Muscle layer of duodenum (tissue), 2 donors: ENCODE measurements around the gene MOSPD3.

Experiments
- H3K27ac ChIP-seq: one replicate; pipeline ENCODE4 v1.7.0; 2013; ENCODE audit warnings: mild to moderate bottlenecking, low read length
- H3K27me3 ChIP-seq: one replicate; pipeline ENCODE4 v1.7.0; 2013; ENCODE audit warnings: low read depth, mild to moderate bottlenecking, control low read depth, low read length
- H3K36me3 ChIP-seq, 2 donors: one replicate each; pipeline ENCODE4 v1.7.0; 2013; ENCODE audit warnings: low read length in 2 of 2, control low read depth in 1 of 2, mild to moderate bottlenecking in 1 of 2; ENCODE audit not compliant: insufficient read depth in 2 of 2, control insufficient read depth in 1 of 2
- H3K4me1 ChIP-seq, 2 donors: one replicate each; pipeline ENCODE4 v1.7.0; 2013; ENCODE audit warnings: low read length in 2 of 2, mild to moderate bottlenecking in 2 of 2, control low read depth in 1 of 2, moderate library complexity in 1 of 2; ENCODE audit not compliant: insufficient read depth in 2 of 2, control insufficient read depth in 1 of 2
- H3K4me3 ChIP-seq, 2 donors: one replicate each; pipeline ENCODE4 v1.7.0; 2013; ENCODE audit warnings: low read length in 2 of 2, low read depth in 1 of 2, mild to moderate bottlenecking in 1 of 2
- H3K9me3 ChIP-seq, 2 donors: one replicate each; pipeline ENCODE4 v1.7.0; 2013; ENCODE audit warnings: low read length in 2 of 2, control low read depth in 1 of 2, mild to moderate bottlenecking in 1 of 2; ENCODE audit not compliant: control insufficient read depth in 1 of 2
- donor health status: healthy.

The MOSPD3 gene

DNA sequence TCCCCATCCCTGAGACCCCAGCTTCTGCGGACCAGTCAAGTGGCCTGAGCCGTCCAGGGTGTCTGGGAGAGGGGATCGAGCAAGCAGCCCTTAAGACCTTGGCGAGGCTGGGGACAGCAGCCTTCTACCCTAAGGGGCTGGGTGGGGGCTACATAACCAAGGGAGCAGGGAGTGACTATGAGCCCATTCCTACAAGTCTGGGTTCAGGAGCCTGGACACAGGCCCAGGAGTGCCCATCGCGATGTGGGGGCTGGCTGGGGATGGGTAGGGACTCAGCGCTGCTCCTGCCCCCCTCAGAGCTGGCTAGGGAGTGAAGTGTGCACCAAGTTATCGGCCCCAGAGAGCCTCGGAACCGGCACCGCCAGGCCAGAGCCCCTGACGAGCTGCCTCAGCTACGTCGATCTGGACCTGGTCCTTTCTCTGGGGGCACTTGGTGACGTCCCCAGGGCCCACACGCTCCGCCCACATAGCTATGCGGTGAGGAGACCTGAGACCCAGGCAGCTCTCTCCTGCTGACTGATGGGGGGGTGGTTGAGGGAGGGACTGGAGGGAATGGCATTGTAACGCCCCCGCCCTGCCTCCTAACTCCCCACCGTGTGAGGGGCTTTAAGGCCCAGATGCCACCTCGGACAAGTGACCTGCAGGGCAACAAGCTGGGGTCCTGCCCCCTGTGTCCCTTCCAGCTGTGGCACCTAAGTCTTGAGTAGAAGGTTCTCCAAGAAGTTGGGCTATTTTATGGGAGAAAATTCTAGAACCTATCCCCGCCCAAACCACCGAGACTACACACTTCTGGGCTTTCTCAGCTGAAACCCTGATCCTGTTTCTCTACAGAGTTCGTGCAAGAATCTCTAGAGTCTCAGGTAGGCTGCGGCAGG, 41.1 kb upstream of the MOSPD3 start:
- no peaks in the 10 kb centered on the region for H3K9me3 ChIP-seq
- no peak overlapping the region for H3K4me3 ChIP-seq
- H3K27me3 ChIP-seq, result no peaks in the 10 kb centered on the region
- H3K27ac ChIP-seq, result no peak overlapping the region
- H3K36me3 ChIP-seq, result peaks cover 0 to 25% of the 10 kb centered on the region in 2 donors
- peaks cover 0 to 21% of the 10 kb centered on the region in 2 donors for H3K4me1 ChIP-seq

DNA sequence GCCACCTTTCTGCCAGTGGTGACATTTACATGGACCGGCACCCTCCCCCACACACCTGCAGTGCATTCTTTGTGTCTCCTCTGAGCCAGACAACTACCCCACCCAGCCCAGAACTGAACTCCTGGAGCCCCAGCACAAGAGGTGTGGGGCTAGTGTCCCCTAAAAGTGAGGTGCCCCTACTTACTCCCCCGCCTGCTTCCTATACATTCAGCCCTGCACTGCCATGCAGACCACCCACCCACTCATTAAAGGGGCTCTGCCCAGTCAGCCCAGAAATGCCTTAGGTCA, 40.6 kb upstream of the MOSPD3 start:
- Histone ChIP-seq H3K27me3 (no peaks in the 10 kb centered on the region), H3K36me3 (peaks cover 4 to 31% of the 10 kb centered on the region in 2 donors), H3K4me1 (peaks cover 0 to 21% of the 10 kb centered on the region in 2 donors), H3K9me3 (no peaks in the 10 kb centered on the region), H3K4me3 (no peak overlapping the region), H3K27ac (no peak overlapping the region)

DNA sequence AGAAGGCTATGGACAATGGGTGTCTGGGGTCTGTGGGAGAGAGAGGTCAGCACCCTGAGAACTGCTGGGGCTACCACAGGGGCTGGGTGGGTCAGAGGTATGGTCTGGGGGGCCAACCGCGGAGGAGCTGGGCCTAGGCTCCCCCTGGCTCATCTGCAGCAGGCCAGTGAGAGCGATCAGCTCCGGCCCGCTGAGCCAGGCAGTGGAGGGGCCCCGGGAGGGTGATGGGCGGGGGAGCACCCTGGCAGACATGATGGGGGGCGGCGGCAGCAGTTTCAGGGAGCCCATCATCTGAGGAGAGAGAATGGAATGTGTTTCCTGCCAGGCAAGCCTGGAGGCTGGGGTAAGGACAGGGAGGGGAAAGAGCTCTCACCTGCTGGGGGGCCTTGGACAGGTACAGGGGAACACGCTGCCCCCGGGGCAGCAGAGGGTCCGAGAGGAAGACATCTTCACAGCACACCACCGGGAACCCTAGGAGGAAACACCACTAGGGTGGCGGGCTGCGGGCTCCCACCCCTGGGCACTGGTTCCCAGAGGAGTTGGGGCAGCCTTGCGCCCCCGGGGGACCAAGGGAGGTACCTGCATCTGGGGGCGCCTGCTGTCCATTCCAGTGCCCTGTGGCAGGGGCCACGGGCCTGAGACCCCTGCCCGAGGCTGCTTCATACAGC, 39.9 kb upstream of the MOSPD3 start:
- Histone ChIP-seq H3K4me1 (peaks cover 0 to 21% of the 10 kb centered on the region in 2 donors), H3K27ac (no peak overlapping the region), H3K27me3 (no peaks in the 10 kb centered on the region), H3K9me3 (no peaks in the 10 kb centered on the region), H3K4me3 (no peak overlapping the region), H3K36me3 (peaks cover 4 to 37% of the 10 kb centered on the region in 2 donors)

DNA sequence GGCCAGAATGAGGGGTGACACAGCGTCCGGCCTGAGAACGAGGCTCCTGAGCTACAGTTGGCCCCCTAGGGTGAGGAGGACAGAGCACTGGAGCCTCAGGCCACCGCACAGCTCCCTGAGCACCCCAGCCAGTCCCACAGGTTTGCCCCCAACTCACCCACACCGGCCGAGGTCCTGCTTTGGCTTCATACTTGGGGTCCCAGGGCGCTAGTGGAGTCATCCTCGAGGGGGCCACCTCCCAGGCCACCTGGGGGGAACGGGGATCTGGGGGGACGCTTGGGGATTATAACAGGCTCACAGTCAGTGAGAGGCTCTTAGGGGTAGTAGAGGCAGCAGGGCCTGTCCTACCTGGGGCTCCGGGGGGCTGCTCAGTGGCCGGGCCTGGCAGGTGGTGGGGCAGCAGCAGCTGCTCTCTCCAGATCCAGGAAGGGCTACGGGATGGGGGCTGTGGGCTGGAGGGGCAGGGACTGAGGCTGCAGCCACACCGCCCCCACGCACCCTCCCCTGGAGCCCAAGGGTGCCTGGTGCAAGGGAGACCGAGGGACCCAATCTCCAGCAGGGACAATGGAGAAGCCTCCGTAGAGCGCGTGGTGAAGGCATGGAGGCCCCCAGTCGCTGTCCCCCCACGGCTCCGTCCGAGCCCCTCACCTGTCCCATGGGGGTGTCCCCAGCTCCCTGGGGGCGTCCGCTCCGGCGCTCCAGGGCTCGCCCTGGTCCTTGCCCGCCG, 39.2 kb upstream of the MOSPD3 start:
- H3K27me3 ChIP-seq, result no peaks in the 10 kb centered on the region
- H3K36me3 ChIP-seq, result peaks cover 10 to 44% of the 10 kb centered on the region in 2 donors
- peaks cover 0 to 21% of the 10 kb centered on the region in 2 donors for H3K4me1 ChIP-seq
- H3K27ac ChIP-seq, result no peak overlapping the region
- H3K9me3 ChIP-seq, result no peaks in the 10 kb centered on the region
- H3K4me3 ChIP-seq, result no peak overlapping the region

DNA sequence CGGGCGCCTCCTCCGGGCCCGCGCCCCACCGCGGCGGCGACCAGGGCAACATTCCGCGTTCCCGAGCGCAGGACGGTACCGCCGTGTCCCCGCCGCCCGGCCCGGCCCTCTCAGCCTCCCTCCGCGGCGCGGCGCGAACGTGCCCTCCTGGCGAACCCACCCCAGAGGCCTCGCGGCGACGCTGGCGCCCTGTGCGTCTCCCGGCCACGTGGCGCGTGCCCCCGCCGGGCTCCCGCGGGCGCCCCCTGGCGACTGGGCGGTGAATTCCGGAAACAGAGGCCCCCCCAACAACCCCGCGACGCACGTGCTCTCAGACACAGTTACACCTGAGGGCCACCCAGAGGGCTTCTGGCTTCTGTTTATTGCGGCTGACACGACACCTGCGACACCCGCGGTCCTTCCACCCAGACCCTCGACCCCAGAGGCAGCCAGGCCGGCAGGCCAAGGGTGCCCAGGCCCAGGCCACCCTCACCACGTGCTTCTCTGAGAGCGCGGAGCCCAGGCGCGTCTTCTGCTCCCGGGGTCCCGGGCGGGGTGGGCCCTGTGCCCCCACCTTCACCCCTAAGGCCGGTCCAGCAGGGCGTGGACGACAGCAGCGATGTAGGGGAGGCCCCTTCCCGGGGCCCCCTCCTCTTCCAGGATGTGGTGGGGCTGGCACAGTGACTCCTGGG, 38.5 kb upstream of the MOSPD3 start, which contains the start of gene SAP25:
Gene SAP25 (minus strand): TSS at position 210 of the 671 bp plus-strand sequence. CDS start 158 bp downstream, at position 52.
- no peak within 1 kb of the TSS for H3K27ac ChIP-seq
- no peaks in the 10 kb centered on the region for H3K9me3 ChIP-seq
- H3K4me1 ChIP-seq, result peaks cover 0 to 21% of the 10 kb centered on the region in 2 donors
- peaks cover 12 to 51% of the 10 kb centered on the region in 2 donors for H3K36me3 ChIP-seq
- no peaks in the 10 kb centered on the region for H3K27me3 ChIP-seq
- no peak within 1 kb of the TSS for H3K4me3 ChIP-seq

DNA sequence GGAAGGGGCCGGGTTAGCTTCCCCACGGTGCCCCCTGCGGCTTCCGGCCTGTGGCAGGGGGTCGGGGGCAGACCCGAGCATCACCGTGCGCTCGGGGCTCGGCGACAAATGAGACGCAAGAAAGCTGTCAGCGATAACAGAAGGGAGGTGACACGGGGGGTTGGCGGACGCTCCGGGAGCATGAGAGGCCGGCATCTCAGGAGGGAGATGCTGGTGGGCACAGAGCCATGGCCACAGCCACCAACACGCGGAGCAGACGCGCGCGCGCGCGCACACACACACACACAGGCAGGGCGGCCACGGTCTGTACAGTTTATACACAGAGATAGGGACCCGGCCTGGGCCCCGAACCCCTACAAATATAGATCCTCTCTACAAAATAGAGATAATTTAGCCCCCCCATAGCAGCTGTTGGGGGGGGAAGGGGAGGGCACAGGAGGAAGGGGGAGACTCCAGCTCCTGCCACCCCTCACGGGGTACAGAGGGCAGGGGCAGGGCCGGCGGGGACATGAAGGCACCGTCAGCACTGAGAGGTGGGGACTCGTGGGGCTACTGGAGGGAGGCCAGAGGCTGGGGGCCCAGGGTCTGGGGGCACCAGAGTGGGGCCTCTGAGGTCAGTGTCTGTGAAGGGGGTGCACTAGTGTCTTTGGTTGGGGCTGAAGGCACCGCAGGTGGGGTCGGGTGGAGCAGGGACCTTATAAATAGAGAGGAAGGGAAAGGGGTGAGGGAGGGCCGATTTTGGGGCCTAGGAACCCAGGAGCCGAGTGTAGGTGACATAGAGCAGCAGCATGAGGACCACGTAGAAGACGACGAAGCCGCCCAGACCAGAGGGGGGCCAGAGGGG, 37.8 kb upstream of the MOSPD3 start:
- H3K9me3 ChIP-seq, result no peaks in the 10 kb centered on the region
- H3K27me3 ChIP-seq, result no peaks in the 10 kb centered on the region
- no peak overlapping the region for H3K4me3 ChIP-seq
- no peak overlapping the region for H3K27ac ChIP-seq
- H3K4me1 ChIP-seq, result peaks cover 0 to 17% of the 10 kb centered on the region in 2 donors
- peaks cover 16 to 59% of the 10 kb centered on the region in 2 donors for H3K36me3 ChIP-seq

DNA sequence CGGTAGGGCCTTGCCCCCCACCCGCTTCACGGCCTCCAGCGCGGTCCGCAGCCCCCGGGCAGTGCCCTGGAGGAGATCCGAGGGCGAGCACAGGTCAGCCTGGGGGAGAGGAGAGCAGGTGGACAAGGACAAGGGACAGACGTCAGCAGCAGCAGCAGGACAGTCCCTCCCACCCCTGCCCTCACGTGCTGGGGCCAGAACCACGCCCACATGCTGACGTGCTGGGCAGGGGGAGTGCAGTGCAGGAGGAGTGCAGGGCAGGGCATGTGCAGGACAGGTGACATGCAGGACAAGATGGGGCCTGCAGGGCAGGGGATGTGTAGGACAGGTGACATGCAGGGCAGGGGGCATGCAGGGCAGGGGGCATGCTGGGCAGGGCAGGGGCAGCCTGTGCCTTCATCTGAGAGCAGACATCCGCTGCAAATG, 37.1 kb upstream of the MOSPD3 start:
- H3K36me3 ChIP-seq, result peaks cover 23 to 65% of the 10 kb centered on the region in 2 donors
- no peak overlapping the region for H3K4me3 ChIP-seq
- no peaks in the 10 kb centered on the region for H3K27me3 ChIP-seq
- no peak overlapping the region for H3K27ac ChIP-seq
- H3K9me3 ChIP-seq, result no peaks in the 10 kb centered on the region
- peaks cover 0 to 11% of the 10 kb centered on the region in 2 donors for H3K4me1 ChIP-seq

DNA sequence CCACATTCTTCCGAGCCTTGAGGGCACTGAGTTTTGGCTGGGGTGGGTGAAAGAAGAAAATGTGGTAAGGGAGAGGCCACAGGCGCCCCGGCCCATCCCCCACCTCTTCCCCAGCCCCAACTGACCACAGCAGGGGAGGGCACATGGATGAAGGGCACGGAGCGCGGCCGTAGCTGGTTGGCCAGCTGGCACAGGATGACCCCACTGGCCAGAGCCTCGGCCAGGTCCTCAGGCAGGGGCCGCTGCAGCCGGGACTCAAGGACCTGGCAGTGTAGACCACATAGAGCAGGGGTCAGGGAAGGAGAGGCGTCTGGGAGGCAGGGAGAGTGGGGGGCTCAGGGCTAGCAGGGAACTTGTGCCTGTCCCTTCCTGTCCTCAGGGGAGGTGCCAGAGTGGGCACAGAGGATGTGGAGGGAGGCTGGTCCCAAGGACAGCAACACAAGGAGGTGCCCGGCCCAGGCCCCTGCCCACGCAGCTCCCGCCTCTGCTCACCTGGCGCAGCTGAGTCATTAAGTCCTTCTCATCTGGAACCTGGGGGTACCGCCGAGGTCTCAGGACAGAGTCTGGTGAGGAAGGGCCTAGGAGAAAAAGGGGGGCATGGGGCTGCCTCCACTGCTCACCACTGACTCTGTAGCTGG, 36.5 kb upstream of the MOSPD3 start:
- Histone ChIP-seq H3K27me3 (no peaks in the 10 kb centered on the region), H3K4me3 (no peak overlapping the region), H3K36me3 (peaks cover 29 to 68% of the 10 kb centered on the region in 2 donors), H3K27ac (no peak overlapping the region), H3K9me3 (no peaks in the 10 kb centered on the region), H3K4me1 (peaks cover 0 to 4% of the 10 kb centered on the region in 2 donors)

DNA sequence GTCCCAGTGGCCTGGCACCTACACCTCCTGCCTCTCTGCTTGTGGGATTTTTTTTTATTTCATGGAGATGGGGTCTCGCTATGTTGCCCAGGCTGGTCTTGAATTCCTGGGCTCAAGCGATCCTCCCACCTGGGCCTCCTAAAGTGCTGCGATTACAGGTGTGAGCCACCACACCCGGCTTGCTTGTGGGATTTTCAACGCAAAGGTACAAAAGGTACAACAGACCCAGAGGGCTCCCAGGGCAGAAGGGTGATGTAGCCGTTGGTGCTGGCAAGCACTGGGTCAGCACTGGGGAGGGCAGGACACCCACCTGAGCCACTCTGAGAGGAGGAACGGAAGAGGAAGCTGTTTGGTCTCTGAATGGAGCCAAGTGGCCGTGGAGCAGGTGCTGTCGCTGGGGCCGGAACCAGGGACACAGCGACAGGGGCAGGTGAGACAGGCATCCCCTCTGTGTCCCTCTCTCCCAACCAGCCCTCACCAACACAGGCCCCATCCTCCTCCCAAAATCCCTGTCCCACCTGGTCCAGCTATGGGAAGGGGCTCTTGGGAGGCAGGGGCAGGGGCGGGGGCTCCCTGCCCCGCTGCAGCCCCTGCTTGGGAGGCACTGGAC, 35.9 kb upstream of the MOSPD3 start:
- H3K4me3 ChIP-seq, result no peak overlapping the region
- peaks cover 34 to 74% of the 10 kb centered on the region in 2 donors for H3K36me3 ChIP-seq
- H3K27ac ChIP-seq, result no peak overlapping the region
- H3K27me3 ChIP-seq, result no peaks in the 10 kb centered on the region
- no peaks in the 10 kb centered on the region for H3K9me3 ChIP-seq
- H3K4me1 ChIP-seq, result no peaks in the 10 kb centered on the region

DNA sequence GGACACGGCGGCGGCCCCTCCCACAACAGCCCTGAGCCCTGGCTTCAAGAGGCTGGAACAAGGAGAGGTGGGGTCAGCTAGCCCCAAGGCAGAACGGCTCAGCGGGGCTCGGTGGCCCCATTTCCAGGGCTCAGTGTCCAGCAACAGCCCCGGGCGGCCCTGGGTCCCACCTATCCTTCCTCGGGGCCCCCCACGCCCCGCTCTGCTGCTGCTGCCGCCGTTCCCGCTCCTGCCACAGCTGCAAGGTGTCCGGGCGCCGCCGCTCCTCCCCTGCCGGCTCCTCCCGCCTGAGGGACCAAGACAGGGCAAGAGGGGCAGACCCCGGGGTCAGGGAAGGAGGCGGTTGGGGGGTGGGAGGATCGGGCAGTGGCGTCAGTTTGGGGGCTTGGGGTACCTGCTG, 35.2 kb upstream of the MOSPD3 start:
- H3K4me3 ChIP-seq, result no peak overlapping the region
- no peaks in the 10 kb centered on the region for H3K27me3 ChIP-seq
- H3K9me3 ChIP-seq, result no peaks in the 10 kb centered on the region
- no peak overlapping the region for H3K27ac ChIP-seq
- H3K4me1 ChIP-seq, result peaks cover 0 to 6% of the 10 kb centered on the region in 2 donors
- peaks cover 40 to 80% of the 10 kb centered on the region in 2 donors for H3K36me3 ChIP-seq
